T follicular helper cell (primary cell): ENCODE measurements around the gene AP2M1.
A peak's percentile ranks its signal among the peaks of the same experiment; 100 is the strongest.
"Not testable (repeated sequence)": the region's sequence is repeated elsewhere in the genome, so short reads cannot be mapped to it uniquely, and the experiment has no call there.

Source experiments
- DNase-seq: peaks from one replicate; pipeline ENCODE4 v3.0.0-alpha.2; 2020; ENCODE audit warnings: low read depth
- total RNA-seq, 2 experiments: gene quantifications; one replicate each; lab custom pipeline; 2026; lab: John Stamatoyannopoulos, UW

The AP2M1 gene
- 211 to 225 reads per million in 2 experiments for total RNA-seq

DNA sequence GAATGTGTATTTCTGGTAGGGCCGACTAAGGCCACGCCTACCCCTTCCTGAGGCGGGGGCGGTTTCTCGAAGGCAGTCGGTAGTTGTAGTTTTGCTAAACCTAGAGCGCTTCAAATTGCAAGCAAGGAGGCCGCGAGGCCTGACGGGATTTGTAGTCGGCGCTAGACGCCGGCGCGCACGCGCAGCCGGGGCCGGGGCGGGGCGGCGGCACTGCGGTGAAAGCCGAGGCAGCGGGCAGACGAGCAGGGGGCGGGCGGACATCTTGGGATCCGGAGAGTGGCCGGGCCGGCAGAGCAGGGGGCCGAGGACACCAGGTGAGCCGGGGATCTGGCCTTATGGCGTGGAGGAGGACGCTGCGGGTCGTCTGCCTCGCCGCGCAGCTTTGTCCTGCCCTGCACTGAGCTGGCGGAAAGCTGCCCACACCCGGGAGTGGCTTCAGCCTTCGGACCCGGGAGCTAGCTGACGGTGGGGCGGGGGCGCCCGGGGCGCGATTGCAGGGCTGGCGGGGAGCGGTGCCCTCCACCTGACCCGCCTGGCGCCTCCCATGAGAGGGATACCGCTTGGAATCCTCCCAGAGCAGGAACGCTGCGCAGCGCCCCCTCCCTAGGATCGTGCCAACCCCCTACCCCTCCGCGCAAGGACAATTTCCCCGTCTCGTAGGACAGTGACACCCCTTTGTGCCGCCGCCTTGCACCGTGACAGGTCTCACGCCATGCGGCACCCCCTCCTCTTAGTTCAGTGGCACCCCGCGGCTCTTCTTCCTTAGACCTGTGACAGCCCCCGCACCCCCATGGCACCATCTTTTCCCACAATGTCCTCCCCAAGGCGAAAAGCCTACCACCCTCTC is at the start of gene AP2M1:
TSS of gene AP2M1 (plus strand) at position 210 of the 847 bp plus-strand sequence. CDS start 2,139 bp downstream, outside the sequence.
- peak; percentile 95 for DNase-seq

- DNase-seq: no peak
Observed at GRCh38 chr3:184126006-184126405, 48.6 kb upstream of the AP2M1 start.

GRCh38 chr3:184129012-184129411 is 45.6 kb upstream of the AP2M1 start:
- no peak for DNase-seq

GRCh38 chr3:184132945-184133344 is 41.7 kb upstream of the AP2M1 start:
- no peak for DNase-seq

DNA sequence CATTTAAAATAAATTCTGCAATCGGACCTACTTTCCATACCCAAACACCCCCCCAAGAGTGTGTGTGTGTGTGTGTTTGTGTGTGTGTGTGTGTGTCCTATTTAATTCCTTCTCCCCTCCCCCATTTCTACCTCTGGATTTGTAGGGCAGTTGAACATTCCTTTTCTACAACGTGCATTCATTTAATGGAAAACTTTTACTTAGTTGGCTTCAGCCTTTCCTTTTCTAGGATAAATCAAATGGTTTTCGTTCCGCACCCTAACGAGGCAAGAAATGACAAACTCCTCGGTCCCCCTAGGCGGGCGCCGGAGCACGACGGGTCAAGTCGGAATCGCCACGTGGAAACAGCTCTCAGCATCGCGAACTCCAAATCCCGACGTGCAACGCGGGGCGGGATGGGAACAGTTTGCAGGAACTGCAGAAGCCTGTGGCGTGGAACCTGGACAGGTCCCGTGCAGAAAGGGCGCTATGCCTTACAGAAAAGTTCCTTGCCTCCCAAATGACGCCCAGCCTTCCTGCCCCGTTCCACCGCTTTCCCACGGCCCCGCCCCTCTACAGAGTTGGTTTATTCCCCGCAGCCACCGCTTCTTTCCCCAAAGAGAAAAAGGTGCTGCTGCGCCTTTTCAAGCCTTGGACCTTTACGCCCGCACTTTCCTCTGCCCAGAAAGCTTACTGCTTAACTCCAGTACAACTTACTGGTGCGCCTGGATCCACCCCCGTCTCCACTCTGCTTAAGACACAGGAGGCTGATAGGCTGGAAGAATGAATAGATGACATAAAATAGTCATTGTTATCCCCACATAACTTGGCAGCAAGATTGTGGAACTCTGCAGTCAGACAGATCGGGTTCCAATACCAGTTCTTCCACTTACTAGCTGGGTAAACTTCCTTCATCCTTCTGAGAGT is 40.6 kb upstream of the AP2M1 start:
- DNase-seq: no peak

GRCh38 chr3:184134746-184135148 is 39.9 kb upstream of the AP2M1 start:
- no peak for DNase-seq

DNA sequence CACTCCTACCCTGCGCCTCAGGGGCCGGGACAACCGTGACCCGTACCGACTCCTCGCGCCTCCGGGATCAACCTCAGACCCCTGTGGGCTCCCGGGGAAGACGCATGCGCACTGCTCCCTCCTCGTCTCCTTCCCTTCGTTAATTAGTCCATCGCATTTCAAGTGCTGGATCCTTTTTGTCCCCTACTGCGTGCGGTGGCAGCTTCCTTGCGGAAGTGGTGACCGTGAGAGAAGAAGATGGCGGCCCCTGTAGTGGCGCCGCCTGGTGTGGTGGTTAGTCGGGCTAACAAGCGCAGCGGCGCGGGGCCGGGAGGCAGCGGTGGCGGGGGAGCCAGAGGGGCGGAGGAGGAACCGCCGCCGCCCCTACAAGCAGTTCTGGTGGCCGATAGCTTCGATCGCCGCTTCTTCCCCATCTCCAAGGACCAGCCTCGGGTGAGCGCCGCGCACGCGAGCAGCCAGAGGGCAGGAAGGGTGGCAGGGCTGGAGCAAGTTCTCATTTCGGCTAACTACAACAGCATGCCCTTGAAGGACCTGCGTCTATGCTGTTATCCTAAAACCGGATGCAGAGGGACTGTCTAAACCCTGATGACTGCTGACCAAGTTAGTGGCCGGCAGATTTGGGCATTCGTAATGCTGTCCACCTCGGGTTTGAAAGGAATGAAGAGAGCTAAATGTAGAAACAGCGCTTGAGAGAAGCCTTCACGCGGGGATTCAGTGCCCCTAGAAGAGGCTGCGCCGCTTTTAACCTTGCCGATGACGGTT is 39.3 kb upstream of the AP2M1 start, which contains the start of gene EIF2B5:
TSS of gene EIF2B5 (plus strand) at position 210 of the 762 bp plus-strand sequence. CDS start at position 238, 28 bp downstream.
- DNase-seq: peak; percentile 79

- DNase-seq: no peak
Observed at GRCh38 chr3:184135911-184136260, 38.8 kb upstream of the AP2M1 start.

DNA sequence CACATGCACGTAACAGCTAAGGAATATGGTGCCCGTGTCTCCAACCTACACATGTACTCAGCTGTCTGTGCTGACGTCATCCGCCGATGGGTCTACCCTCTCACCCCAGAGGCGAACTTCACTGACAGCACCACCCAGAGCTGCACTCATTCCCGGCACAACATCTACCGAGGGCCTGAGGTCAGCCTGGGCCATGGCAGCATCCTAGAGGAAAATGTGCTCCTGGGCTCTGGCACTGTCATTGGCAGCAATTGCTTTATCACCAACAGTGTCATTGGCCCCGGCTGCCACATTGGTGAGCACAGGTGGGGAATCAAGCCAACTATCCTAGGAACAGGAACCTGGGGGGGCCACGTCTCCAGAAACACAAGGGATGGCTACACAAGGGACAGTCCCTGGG is 34.2 kb upstream of the AP2M1 start:
- DNase-seq: no peak

DNA sequence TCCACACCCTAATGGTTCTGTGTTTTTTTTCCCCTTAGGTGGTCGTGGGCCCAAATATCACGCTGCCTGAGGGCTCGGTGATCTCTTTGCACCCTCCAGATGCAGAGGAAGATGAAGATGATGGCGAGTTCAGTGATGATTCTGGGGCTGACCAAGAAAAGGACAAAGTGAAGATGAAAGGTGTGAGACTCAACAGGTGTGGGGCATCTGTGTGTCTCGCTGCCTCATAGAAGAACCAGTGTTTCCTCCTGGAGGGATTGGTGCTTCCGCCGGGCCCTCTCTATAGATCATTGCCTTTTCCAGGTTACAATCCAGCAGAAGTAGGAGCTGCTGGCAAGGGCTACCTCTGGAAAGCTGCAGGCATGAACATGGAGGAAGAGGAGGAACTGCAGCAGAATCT is 32.5 kb upstream of the AP2M1 start:
- no peak for DNase-seq

- no peak for DNase-seq
Observed at GRCh38 chr3:184143327-184143726, 31.3 kb upstream of the AP2M1 start.

- no peak for DNase-seq
Observed at GRCh38 chr3:184144505-184144904, 30.1 kb upstream of the AP2M1 start.

GRCh38 chr3:184145111-184145524 is 29.5 kb upstream of the AP2M1 start:
- no peak for DNase-seq

GRCh38 chr3:184145751-184146270 is 28.8 kb upstream of the AP2M1 start:
- DNase-seq: no peak

GRCh38 chr3:184148076-184148475 is 26.6 kb upstream of the AP2M1 start:
- no peak for DNase-seq

DNA sequence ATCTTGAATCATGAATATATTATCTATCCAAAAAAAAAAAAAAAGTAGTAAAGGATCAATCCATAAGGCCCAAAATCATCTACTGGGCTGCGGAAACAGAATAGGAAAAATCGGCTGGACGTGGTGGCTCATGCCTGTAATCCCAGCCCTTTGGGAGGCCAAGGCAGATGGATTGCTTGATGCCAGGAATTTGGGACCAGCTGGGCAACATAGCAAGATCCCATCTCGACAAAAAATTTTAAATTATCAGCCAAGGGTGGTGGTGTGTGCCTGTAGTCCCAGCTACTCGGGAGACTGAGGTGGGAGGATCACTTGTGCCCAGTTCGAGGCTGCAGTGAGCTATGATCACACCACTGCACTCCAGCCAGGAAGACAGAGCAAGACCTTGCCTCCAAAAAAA is 25.5 kb upstream of the AP2M1 start:
- no peak for DNase-seq

DNA sequence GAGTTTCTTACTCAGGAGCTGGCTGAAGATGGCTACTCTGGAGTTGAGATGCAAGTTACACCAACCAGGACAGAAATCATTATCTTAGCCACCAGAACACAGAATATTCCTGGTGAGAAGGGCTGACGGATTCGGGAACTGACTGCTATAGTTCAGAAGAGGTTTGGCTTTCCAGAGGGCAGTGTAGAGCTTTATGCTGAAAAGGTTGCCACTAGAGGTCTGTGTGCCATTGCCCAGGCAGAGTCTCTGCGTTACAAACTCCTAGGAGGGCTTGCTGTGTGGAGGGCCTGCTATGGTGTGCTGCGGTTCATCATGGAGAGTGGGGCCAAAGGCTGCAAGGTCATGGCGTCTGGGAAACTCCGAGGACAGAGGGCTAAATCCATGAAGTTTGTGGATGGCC is 24.9 kb upstream of the AP2M1 start:
- not testable (repeated sequence) for DNase-seq

DNA sequence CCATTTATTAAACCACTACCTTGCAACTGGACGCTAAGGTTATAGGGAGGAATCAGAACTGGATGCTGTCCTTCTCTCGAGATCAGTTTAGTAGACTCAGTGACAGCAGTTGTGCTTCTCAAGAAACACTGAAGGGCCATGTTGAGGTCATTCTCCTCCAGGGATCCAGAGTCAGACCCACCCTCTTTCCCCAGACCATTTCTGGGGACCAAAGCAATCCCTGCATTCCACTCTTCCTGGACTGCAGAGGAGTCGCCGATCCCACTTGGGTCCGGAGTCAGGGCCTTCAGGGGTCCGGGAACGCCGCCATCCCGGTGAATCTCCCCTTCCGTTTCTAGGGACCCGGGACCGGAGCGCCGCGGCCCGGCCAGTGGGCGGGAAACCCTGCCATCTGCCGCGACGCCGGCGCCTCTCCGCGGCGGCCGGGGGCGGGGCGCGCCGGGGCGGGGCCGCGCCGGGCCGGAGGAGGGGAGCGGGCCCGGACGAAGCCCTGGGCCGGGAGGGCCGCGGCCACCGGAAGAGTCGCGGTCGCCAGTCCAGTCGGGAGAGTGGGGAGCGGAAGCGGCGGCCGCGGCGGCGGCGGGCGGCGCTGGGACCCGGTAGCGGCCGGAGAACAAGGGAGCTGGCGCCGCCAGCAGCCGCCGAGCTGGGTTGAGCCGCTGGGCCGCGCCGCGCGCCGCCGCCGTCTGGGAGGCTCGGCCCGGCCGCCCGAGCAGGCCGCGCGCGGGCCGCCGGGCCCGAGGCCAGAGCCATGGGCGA is 19.6 kb upstream of the AP2M1 start, which contains the start of gene DVL3:
TSS of gene DVL3 (plus strand) at position 493 of the 759 bp plus-strand sequence. CDS start at position 752, 259 bp downstream.
- DNase-seq: no peak

- DNase-seq: no peak
Observed at GRCh38 chr3:184155644-184156521, 18.8 kb upstream of the AP2M1 start.

- DNase-seq: no peak
Observed at GRCh38 chr3:184156522-184156955, 18.1 kb upstream of the AP2M1 start.
